PC-3 (cell line): Measurements from ENCODE around the gene PRKAR1A. TPM values are rescaled to one million over a fixed set of nuclear protein-coding genes. Genes with fewer than 3 reads are reported as not detected.

Experiments used
- ATAC-seq: fragments of 200-7000 bp; cut with Tn5 transposase; 2 replicates; pipeline ENCODE4 v1.9.1; 2020; ENCODE audit warnings: mild to moderate bottlenecking, moderate library complexity
- BruUV-seq: library from RNA; stranded (reverse); fragments of 400-500 nt; replicated peaks from 2 replicates; lab custom pipeline; 2021; lab: Mats Ljungman, UMichigan
- CTCF ChIA-PET: fragments of 300-600 bp; sonication (Branson Sonifier 250); formaldehyde crosslinking; loops from one replicate; lab custom pipeline; 2022; ENCODE audit warnings: antibody characterized with exemption; lab: Charles Lee
- POLR2A ChIA-PET: fragments of 300-600 bp; sonication (Branson Sonifier 250); formaldehyde crosslinking; loops from one replicate; lab custom pipeline; 2022; ENCODE audit warnings: antibody characterized with exemption; ENCODE audit not compliant: unreplicated experiment; lab: Charles Lee
- DNase-seq: peaks from one replicate; pipeline ENCODE4 v3.0.0-alpha.2; 2015
- H2AFZ ChIP-seq: fragments of 300-600 bp; sonication (generic); 2 replicates; pipeline ENCODE4 v1.6.0; 2016; ENCODE audit warnings: antibody characterized with exemption, low read length
- H3F3A ChIP-seq: fragments of 300-600 bp; sonication (generic); one replicate; pipeline ENCODE4 v1.6.0; 2017; ENCODE audit warnings: antibody characterized with exemption, low read length, control low read depth, mild to moderate bottlenecking; ENCODE audit not compliant: unreplicated experiment
- H3K27ac ChIP-seq: fragments of 300-600 bp; sonication (generic); 2 replicates; pipeline ENCODE4 v1.5.1; 2016; ENCODE audit warnings: mild to moderate bottlenecking, low read length
- H3K27me3 ChIP-seq: fragments of 300-600 bp; sonication (generic); 2 replicates; pipeline ENCODE4 v1.6.1; 2016; ENCODE audit warnings: low read length, mixed read lengths
- H3K36me3 ChIP-seq: fragments of 300-600 bp; sonication (generic); 2 replicates; pipeline ENCODE4 v1.6.1; 2016; ENCODE audit warnings: low read depth, mixed run types, low read length, mixed read lengths
- H3K4me1 ChIP-seq: fragments of 300-600 bp; sonication (generic); 2 replicates; pipeline ENCODE4 v1.5.1; 2016; ENCODE audit warnings: low read length; ENCODE audit not compliant: insufficient read depth
- H3K4me2 ChIP-seq: fragments of 300-600 bp; sonication (generic); 2 replicates; pipeline ENCODE4 v1.6.0; 2016; ENCODE audit warnings: low read length
- H3K4me3 ChIP-seq: fragments of 300-600 bp; sonication (generic); 2 replicates; pipeline ENCODE4 v1.5.1; 2016; ENCODE audit warnings: mild to moderate bottlenecking, low read length, mixed read lengths
- H3K79me2 ChIP-seq: fragments of 300-600 bp; sonication (generic); 2 replicates; pipeline ENCODE4 v1.6.1; 2017; ENCODE audit warnings: low read length, mixed read lengths
- H3K9ac ChIP-seq: fragments of 300-600 bp; sonication (generic); 2 replicates; pipeline ENCODE4 v1.6.0; 2016; ENCODE audit warnings: mild to moderate bottlenecking, low read length
- H3K9me2 ChIP-seq: fragments of 300-600 bp; sonication (generic); replicated peaks from 2 replicates; pipeline ENCODE4 v1.6.1; 2016; ENCODE audit warnings: mixed run types, low read length, mixed read lengths
- H3K9me3 ChIP-seq: fragments of 300-600 bp; sonication (generic); 2 replicates; pipeline ENCODE4 v1.6.1; 2016; ENCODE audit warnings: low read length, mixed read lengths
- H4K20me1 ChIP-seq: fragments of 300-600 bp; sonication (generic); 2 replicates; pipeline ENCODE4 v1.6.1; 2016; ENCODE audit warnings: low read length, mixed read lengths
- CTCF ChIP-seq: fragments of 300-600 bp; sonication (generic); conservative IDR thresholded peaks from 2 replicates; pipeline ENCODE4 v1.5.1; 2017; ENCODE audit warnings: antibody characterized with exemption, low read depth, mild to moderate bottlenecking, low read length
- EZH2 ChIP-seq: fragments of 300-600 bp; sonication (generic); IDR thresholded peaks from one replicate; pipeline ENCODE4 v1.6.1; 2017; ENCODE audit warnings: antibody characterized with exemption, mild to moderate bottlenecking, low read length; ENCODE audit not compliant: unreplicated experiment
- EZH2phosphoT487 ChIP-seq: fragments of 300-600 bp; sonication (generic); IDR thresholded peaks from 2 replicates; pipeline ENCODE4 v1.6.1; 2018; ENCODE audit warnings: mild to moderate bottlenecking, antibody characterized with exemption, low read length, borderline replicate concordance
- intact Hi-C: fragments of 100-400 bp; cut with micrococcal nuclease; formaldehyde crosslinking; loops from 2 replicates; pipeline ENCODE4 v1.9.0; 2023
- total RNA-seq: library from RNA; depleted of rRNA; stranded (reverse); fragments of >200 nt; gene quantifications from 2 replicates; pipeline ENCODE4 v1.2.3, GENCODE V29; 2014

PRKAR1A gene
- total RNA-seq, 1 experiment from 2014 or later, result 214 TPM

DNA sequence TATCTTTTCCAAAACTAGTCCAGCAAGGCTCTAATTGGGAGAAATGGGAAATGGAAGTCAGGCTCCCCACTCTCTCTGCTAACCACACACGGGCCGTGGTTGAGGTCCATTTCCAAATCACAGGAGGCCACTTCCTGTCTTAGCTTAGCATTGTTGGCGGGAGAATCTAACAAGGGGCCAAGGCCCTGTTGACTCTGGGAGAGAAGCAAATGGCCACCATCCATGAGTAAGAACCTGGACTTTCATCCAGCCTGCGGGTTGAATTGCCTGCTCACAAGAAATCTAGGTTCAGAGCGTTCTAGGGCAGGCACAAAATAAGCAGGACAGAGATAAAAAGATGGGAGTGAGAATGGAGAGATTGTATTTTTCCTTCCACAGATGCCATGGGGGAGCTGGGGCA lies 83.3 kb downstream of the PRKAR1A start:
- Histone ChIP-seq H3K36me3 (no peaks in the 10 kb centered on the region), H3F3A (no peaks in the 10 kb centered on the region), H3K4me3 (no peak overlapping the region), H2AFZ (no peak overlapping the region), H3K27me3 (peaks cover 4% of the 10 kb centered on the region; the same call in 1 of the 2 replicates), H3K4me2 (no peak overlapping the region), H3K9ac (no peak overlapping the region), H3K9me2 (no peaks in the 10 kb centered on the region), H3K79me2 (no peaks in the 10 kb centered on the region), H3K9me3 (no peaks in the 10 kb centered on the region), H3K4me1 (peaks cover 4% of the 10 kb centered on the region; the same call in 1 of the 2 replicates), H3K27ac (no peak overlapping the region), H4K20me1 (no peaks in the 10 kb centered on the region)
- CTCF ChIA-PET, result no interaction called here
- DNase-seq, result no peak
- POLR2A ChIA-PET, result no interaction called here
- TF ChIP-seq CTCF, result no peak
- no peak for TF ChIP-seq EZH2
- TF ChIP-seq EZH2phosphoT487, result no peak
- intact Hi-C loops, result no loop called here
- no peak for ATAC-seq
- BruUV-seq, result no TSS peak

GRCh38 chr17:68595986-68596385 lies 83.8 kb downstream of the PRKAR1A start:
- H3F3A ChIP-seq, result no peaks in the 10 kb centered on the region
- H3K27me3 ChIP-seq, result peaks cover 5% of the 10 kb centered on the region; the same call in 1 of the 2 replicates
- H2AFZ ChIP-seq, result no peak overlapping the region
- H3K4me3 ChIP-seq, result no peak overlapping the region
- no peak for ATAC-seq
- ChIA-PET POLR2A (no interaction called here), CTCF (no interaction called here)
- no peak overlapping the region for H3K9ac ChIP-seq
- no peaks in the 10 kb centered on the region for H3K79me2 ChIP-seq
- H3K4me1 ChIP-seq, result peaks cover 4% of the 10 kb centered on the region; the same call in 1 of the 2 replicates
- no peak overlapping the region for H3K27ac ChIP-seq
- no peak overlapping the region for H3K4me2 ChIP-seq
- no peak for TF ChIP-seq EZH2
- TF ChIP-seq EZH2phosphoT487, result no peak
- TF ChIP-seq CTCF, result no peak
- no TSS peak for BruUV-seq
- H4K20me1 ChIP-seq, result no peaks in the 10 kb centered on the region
- no peaks in the 10 kb centered on the region for H3K9me3 ChIP-seq
- H3K9me2 ChIP-seq, result no peaks in the 10 kb centered on the region
- H3K36me3 ChIP-seq, result no peaks in the 10 kb centered on the region
- no peak for DNase-seq
- intact Hi-C loops, result no loop called here

DNA sequence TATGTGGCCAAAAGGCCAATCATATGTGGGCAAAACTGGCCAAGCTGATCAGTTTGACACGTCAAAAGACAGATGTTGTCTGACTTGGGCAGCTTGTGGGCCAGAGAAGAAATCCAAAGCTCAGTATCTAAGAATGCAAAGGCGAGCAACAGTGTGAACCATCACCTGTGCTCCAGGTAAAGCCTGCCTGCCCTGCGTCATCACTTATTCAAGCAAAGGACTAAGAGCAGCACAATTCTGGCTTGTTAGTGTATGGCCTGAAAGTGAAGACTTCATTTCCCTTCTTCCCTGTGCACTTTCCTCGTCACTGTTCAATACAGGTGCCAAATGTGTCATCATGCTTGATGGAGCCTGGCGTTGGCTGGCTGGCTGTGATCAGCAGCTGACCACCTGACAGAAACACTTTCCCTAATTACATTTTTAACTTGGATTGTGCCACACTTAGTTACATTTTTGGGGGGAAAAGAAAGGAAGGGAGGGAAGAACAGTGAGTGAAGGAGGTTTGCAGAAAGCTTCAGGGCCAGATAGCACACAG lies 84.2 kb downstream of the PRKAR1A start:
- no peak overlapping the region for H3K4me3 ChIP-seq
- no peak for TF ChIP-seq CTCF
- TF ChIP-seq EZH2, result no peak
- TF ChIP-seq EZH2phosphoT487, result no peak
- no peaks in the 10 kb centered on the region for H4K20me1 ChIP-seq
- ChIA-PET POLR2A (no interaction called here), CTCF (no interaction called here)
- intact Hi-C loops, result no loop called here
- peaks cover 4% of the 10 kb centered on the region; the same call in 1 of the 2 replicates for H3K4me1 ChIP-seq
- BruUV-seq, result no TSS peak
- H3K4me2 ChIP-seq, result no peak overlapping the region
- no peak overlapping the region for H3K9ac ChIP-seq
- no peak for DNase-seq
- H3F3A ChIP-seq, result no peaks in the 10 kb centered on the region
- no peaks in the 10 kb centered on the region for H3K79me2 ChIP-seq
- peaks cover 10% of the 10 kb centered on the region for H3K27me3 ChIP-seq
- H3K9me2 ChIP-seq, result no peaks in the 10 kb centered on the region
- H3K36me3 ChIP-seq, result no peaks in the 10 kb centered on the region
- no peak overlapping the region for H3K27ac ChIP-seq
- no peak overlapping the region for H2AFZ ChIP-seq
- no peaks in the 10 kb centered on the region for H3K9me3 ChIP-seq
- ATAC-seq, result no peak
